SK-N-SH (cell line): Measurements from ENCODE around the gene EIPR1. TPM values are rescaled to one million over a fixed set of nuclear protein-coding genes. Genes with fewer than 3 reads are reported as not detected.

Experiments
- CTCF ChIA-PET: fragments of 300-600, 350-600 bp; formaldehyde crosslinking; extraction: SDS; loops from one replicate; lab custom pipeline; 2021; lab: Yijun Ruan, JAX
- POLR2A ChIA-PET: fragments of 350-600 bp; sonication (Branson Sonifier 250); formaldehyde crosslinking; extraction: SDS; loops from one replicate; lab custom pipeline; 2020; ENCODE audit warnings: antibody characterized with exemption, inconsistent platforms; lab: Yijun Ruan, JAX
- DNase-seq: peaks from one replicate; pipeline ENCODE4 v3.0.0; 2012
- H2AFZ ChIP-seq: fragments of 200-600 bp; sonication (generic); 2 replicates; pipeline ENCODE4 v1.8.1; 2016; ENCODE audit warnings: antibody characterized with exemption, mild to moderate bottlenecking, low read depth
- H3F3A ChIP-seq: fragments of 200-600 bp; sonication (generic); replicated peaks from 2 replicates; pipeline ENCODE3; 2016; ENCODE audit warnings: antibody characterized with exemption, mild to moderate bottlenecking; ENCODE audit not compliant: insufficient read depth
- H3K27ac ChIP-seq, 2 experiments: fragments of 200-500 bp in 1 of 2; fragments of 200-600 bp in 1 of 2; sonication (Bioruptor generic) in 1 of 2; sonication (generic), shearing (Covaris generic) in 1 of 2; 2 replicates each; pipeline versions ENCODE4 v1.5.1 to v1.6.1; 2014 to 2016; ENCODE audit warnings: low read depth in 2 of 2, inconsistent platforms in 1 of 2, low read length in 1 of 2, mild to moderate bottlenecking in 1 of 2, mixed read lengths in 1 of 2
- H3K27me3 ChIP-seq: fragments of 200-600 bp; sonication (generic), shearing (Covaris generic); 2 replicates; pipeline ENCODE4 v1.6.1; 2016; ENCODE audit warnings: mixed run types; ENCODE audit not compliant: insufficient read depth
- H3K36me3 ChIP-seq, 2 experiments: fragments of 200-500 bp in 1 of 2; fragments of 200-600 bp in 1 of 2; sonication (Bioruptor generic) in 1 of 2; sonication (generic) in 1 of 2; replicated peaks in 1 of 2; 2 replicates each; pipeline versions ENCODE3 to v1.5.1; 2014 to 2016; ENCODE audit warnings: low read length in 1 of 2, mild to moderate bottlenecking in 1 of 2; ENCODE audit not compliant: insufficient read depth in 2 of 2, control insufficient read depth in 1 of 2
- H3K4me1 ChIP-seq, 2 experiments: fragments of 200-500 bp in 1 of 2; fragments of 200-600 bp in 1 of 2; sonication (Bioruptor generic) in 1 of 2; sonication (generic), shearing (Covaris generic) in 1 of 2; 2 replicates each; pipeline versions ENCODE4 v1.5.1 to v1.6.1; 2014 to 2016; ENCODE audit warnings: low read depth in 1 of 2, low read length in 1 of 2, mixed run types in 1 of 2; ENCODE audit not compliant: insufficient read depth in 2 of 2, control insufficient read depth in 1 of 2
- H3K4me2 ChIP-seq: fragments of 200-600 bp; sonication (generic), shearing (Covaris generic); 2 replicates; pipeline ENCODE4 v1.6.1; 2017; ENCODE audit warnings: mixed run types
- H3K4me3 ChIP-seq, 2 experiments: fragments of 200-500 bp in 1 of 2; fragments of 200-600 bp in 1 of 2; sonication (Bioruptor generic) in 1 of 2; sonication (generic), shearing (Covaris generic) in 1 of 2; 2 replicates each; pipeline versions ENCODE4 v1.5.1 to v1.8.1; 2014 to 2016; ENCODE audit warnings: low read depth in 2 of 2, inconsistent platforms in 1 of 2, low read length in 1 of 2, mild to moderate bottlenecking in 1 of 2, mixed read lengths in 1 of 2, moderate library complexity in 1 of 2
- H3K79me2 ChIP-seq: fragments of 200-600 bp; sonication (generic); 2 replicates; pipeline ENCODE4 v1.8.1; 2017; ENCODE audit warnings: mild to moderate bottlenecking; ENCODE audit not compliant: insufficient read depth
- H3K9ac ChIP-seq: fragments of 200-600 bp; sonication (generic); 2 replicates; pipeline ENCODE4 v1.6.1; 2017; ENCODE audit warnings: mixed run types
- H3K9me2 ChIP-seq: fragments of 200-600 bp; sonication (generic); 2 replicates; pipeline ENCODE4 v1.6.1; 2017; ENCODE audit warnings: mixed run types
- H3K9me3 ChIP-seq: fragments of 200-600 bp; sonication (generic); 2 replicates; pipeline ENCODE4 v1.6.1; 2017; ENCODE audit warnings: mixed run types, mild to moderate bottlenecking, moderate library complexity
- H4K20me1 ChIP-seq: fragments of 200-600 bp; sonication (generic); 2 replicates; pipeline ENCODE4 v1.6.1; 2017; ENCODE audit warnings: mild to moderate bottlenecking, mixed run types; ENCODE audit not compliant: insufficient read depth
- CHD2 ChIP-seq: fragments of 150-350 bp; IDR thresholded peaks from 2 replicates; pipeline ENCODE4 v1.6.1; 2018; ENCODE audit warnings: low read length; ENCODE audit not compliant: partially characterized antibody
- ELF1 ChIP-seq: IDR thresholded peaks from 2 replicates; pipeline ENCODE4 v1.4.0; 2012
- EP300 ChIP-seq, 2 experiments: IDR thresholded peaks; 2 replicates each; pipeline versions ENCODE4 v1.4.0 to v1.6.1; 2012; ENCODE audit warnings: borderline replicate concordance in 1 of 2, low read depth in 1 of 2, low read length in 1 of 2
- FOXJ3 ChIP-seq: sonication (generic); formaldehyde crosslinking; IDR thresholded peaks from 2 replicates; pipeline ENCODE4 v1.5.1; 2020; ENCODE audit warnings: mild to moderate bottlenecking, missing genetic modification reagents
- IRF3 ChIP-seq: fragments of 150-350 bp; IDR thresholded peaks from 2 replicates; pipeline ENCODE4 v1.6.1; 2016; ENCODE audit warnings: mild to moderate bottlenecking, low read depth, low read length
- MAX ChIP-seq: IDR thresholded peaks from 2 replicates; pipeline ENCODE4 v1.4.0; 2012; ENCODE audit warnings: low read depth
- MEF2A ChIP-seq: IDR thresholded peaks from 2 replicates; pipeline ENCODE4 v1.4.0; 2012; ENCODE audit warnings: low read depth, borderline replicate concordance
- NFIC ChIP-seq: IDR thresholded peaks from 2 replicates; pipeline ENCODE4 v1.4.0; 2012; ENCODE audit warnings: borderline replicate concordance
- REST ChIP-seq: IDR thresholded peaks from 2 replicates; pipeline ENCODE4 v1.6.1; 2012; ENCODE audit warnings: mild to moderate bottlenecking, low read depth, low read length, moderate library complexity
- RFX5 ChIP-seq: IDR thresholded peaks from 2 replicates; pipeline ENCODE4 v1.6.1; 2012; ENCODE audit warnings: mild to moderate bottlenecking, improper control_type of control experiment, low read length
- SIN3A ChIP-seq: IDR thresholded peaks from 2 replicates; pipeline ENCODE4 v1.6.1; 2012; ENCODE audit warnings: low read depth, mild to moderate bottlenecking, low read length, moderate library complexity, borderline replicate concordance
- SMC3 ChIP-seq: IDR thresholded peaks from 2 replicates; pipeline ENCODE4 v1.6.1; 2012; ENCODE audit warnings: low read depth, low read length, improper control_type of control experiment
- TAF1 ChIP-seq: IDR thresholded peaks from 2 replicates; pipeline ENCODE4 v1.6.1; 2012; ENCODE audit warnings: low read depth, mild to moderate bottlenecking, low read length, moderate library complexity, borderline replicate concordance
- TEAD4 ChIP-seq: IDR thresholded peaks from 2 replicates; pipeline ENCODE4 v1.4.0; 2012; ENCODE audit warnings: mild to moderate bottlenecking, borderline replicate concordance; ENCODE audit not compliant: insufficient read depth
- USF2 ChIP-seq: fragments of 150-350 bp; IDR thresholded peaks from 2 replicates; pipeline ENCODE4 v1.6.1; 2017; ENCODE audit warnings: antibody characterized with exemption, low read length, low read depth, borderline replicate concordance
- YY1 ChIP-seq: IDR thresholded peaks from 2 replicates; pipeline ENCODE4 v1.4.0; 2012; ENCODE audit warnings: low read depth, mild to moderate bottlenecking
- WGBS: methylation state at CpG from one replicate; pipeline ENCODE4 v1.1.6; 2017; ENCODE audit warnings: low lambda C conversion rate; 5-methylcytosine and 5-hydroxymethylcytosine counted together
- polyA plus RNA-seq, 3 experiments: library from polyadenylated mRNA; depleted of rRNA; stranded (reverse); fragments of >200 nt; gene quantifications; 2 replicates each; pipeline ENCODE4 v1.2.3, GENCODE V29; 2012

Gene EIPR1
- polyA plus RNA-seq, 1 of the 3 experiments (the other 2 are of a cell fraction), result 85.9 TPM

- peaks cover 0 to 6% of the 10 kb centered on the region in 2 experiments; a peak in 1 of 4 replicates for H3K4me1 ChIP-seq
- no peaks in the 10 kb centered on the region for H3K9me3 ChIP-seq
- H3K79me2 ChIP-seq, result 0 out of 2 replicates have a peak, but pooled peaks cover 2% of the 10 kb centered on the region
- H4K20me1 ChIP-seq, result no peaks in the 10 kb centered on the region
- H3K4me2 ChIP-seq, result no peak overlapping the region
- no peaks in the 10 kb centered on the region for H3K27me3 ChIP-seq
- no peak overlapping the region for H3K9ac ChIP-seq
- ChIA-PET POLR2A (no interaction called here), CTCF (no interaction called here)
- H3K27ac ChIP-seq, result no peak overlapping the region; a peak in 1 of 4 replicates
- H3K9me2 ChIP-seq, result no peaks in the 10 kb centered on the region
- H3K4me3 ChIP-seq, result no peak overlapping the region
- no peak overlapping the region for H2AFZ ChIP-seq
- TF ChIP-seq USF2, result no peak
- no peak for TF ChIP-seq NFIC
- no peak for TF ChIP-seq EP300 (IDR thresholded peaks at IDR 0.05; ENCODE audit: borderline replicate concordance in 1 of 2, low read depth in 1 of 2, low read length in 1 of 2)
- TF ChIP-seq FOXJ3, result no peak
- no peak for TF ChIP-seq RFX5
- no peak for TF ChIP-seq ELF1
- TF ChIP-seq CHD2, result no peak
- TF ChIP-seq TEAD4, result no peak
- no peak for TF ChIP-seq SIN3A
- no peak for TF ChIP-seq SMC3
- TF ChIP-seq MAX, result no peak
- TF ChIP-seq TAF1, result no peak
- no peak for TF ChIP-seq REST
- TF ChIP-seq IRF3, result no peak
- TF ChIP-seq MEF2A, result no peak
- TF ChIP-seq YY1, result no peak
- H3K36me3 ChIP-seq, result peaks cover 4 to 21% of the 10 kb centered on the region in 2 experiments
- 91% methylated on average over 6 of the region's 11 CpGs for WGBS
- no peaks in the 10 kb centered on the region for H3F3A ChIP-seq
- DNase-seq, result peak; percentile 32
These were observed 193.5 kb downstream of the EIPR1 start for GRCh38 chr2:3184167-3184566.
